GM18861 (cell line): Measurements from ENCODE around the gene PRSS3.
A peak's percentile ranks its signal among the peaks of the same experiment; 100 is the strongest.
"Not testable (repeated sequence)": the region's sequence is repeated elsewhere in the genome, so short reads cannot be mapped to it uniquely, and the experiment has no call there.

Experiments
- ATAC-seq: cut with Tn5 transposase; IDR thresholded peaks from one replicate; pipeline ENCODE4 v1.9.1; 2021; ENCODE audit not compliant: unreplicated experiment

Gene PRSS3

DNA sequence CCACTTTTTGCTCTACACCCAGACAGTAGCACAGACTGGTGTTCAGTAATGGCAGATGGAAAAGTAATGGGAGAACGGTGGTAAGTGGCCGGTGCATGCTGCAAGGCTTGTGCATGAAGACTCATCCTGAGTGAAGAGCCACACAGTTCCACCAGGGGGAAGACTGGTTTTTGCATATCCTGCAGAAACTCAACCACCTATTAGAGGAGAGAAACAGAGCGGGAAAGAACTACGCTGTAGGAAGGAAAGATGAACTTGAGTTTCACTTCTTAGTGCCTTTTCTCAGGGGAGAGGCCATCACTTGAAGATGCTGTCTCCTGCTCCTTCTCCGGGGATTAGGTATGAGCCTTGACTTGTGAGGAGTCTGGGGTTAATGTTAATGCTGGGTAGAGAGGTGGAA is 9.4 kb upstream of the PRSS3 start:
- no peak for ATAC-seq

DNA sequence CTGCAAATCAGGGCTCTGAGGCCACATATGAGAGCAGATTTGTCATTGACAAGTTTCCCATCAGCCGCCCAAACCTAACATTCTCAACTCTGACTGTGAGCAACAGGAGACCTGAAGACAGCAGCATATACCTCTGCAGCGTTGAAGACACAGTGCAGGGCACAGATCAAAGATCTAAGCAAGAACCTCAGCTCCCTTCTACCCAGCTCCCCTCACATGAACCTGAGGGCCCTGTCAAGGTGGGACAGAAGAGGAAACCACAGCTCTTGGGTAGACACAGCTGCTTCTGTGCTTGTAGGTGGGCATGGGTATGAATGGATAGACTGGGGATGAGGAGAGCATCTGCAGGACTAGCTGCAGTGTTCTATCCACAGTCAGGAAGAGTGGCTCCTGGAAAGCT is 8.7 kb upstream of the PRSS3 start:
- ATAC-seq: no peak

DNA sequence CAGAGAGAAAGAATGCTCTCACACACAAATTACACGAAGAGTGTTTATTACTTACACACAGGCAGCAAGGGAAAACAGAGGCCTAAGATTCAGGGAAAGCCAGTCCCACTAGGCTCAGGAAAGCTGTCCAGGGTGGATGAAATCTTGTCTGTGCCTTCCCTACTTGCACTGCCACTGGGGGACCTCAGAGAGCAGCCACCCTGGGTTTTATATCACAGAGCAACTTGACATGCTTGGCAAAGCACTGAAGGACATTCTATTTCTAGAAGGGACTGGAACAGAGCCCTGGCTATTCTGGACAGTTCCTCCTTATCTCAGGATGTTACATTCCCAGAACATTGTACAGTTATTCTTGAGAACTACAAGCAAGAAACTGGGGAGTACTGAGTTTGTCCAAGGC is 7.5 kb upstream of the PRSS3 start:
- ATAC-seq: no peak

DNA sequence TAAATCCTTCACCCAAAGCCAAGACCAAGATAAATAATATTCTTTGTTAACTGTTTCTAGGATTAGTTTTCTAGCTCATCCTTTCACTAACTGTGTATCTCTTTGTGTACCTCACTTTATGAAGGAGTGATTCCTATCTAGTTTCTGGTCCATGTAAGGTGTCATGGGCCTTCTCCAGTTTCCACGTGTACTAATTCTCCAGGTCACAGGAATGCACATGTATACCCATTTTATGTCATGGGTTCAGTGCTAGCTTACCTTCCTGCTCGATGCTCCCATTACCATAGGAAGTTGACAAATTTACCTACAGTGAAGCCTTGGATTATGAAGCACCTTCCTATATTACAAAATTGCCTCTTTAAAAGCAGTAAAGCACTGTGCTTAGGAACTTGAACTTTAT is 5.9 kb upstream of the PRSS3 start:
- ATAC-seq: not testable (repeated sequence)

DNA sequence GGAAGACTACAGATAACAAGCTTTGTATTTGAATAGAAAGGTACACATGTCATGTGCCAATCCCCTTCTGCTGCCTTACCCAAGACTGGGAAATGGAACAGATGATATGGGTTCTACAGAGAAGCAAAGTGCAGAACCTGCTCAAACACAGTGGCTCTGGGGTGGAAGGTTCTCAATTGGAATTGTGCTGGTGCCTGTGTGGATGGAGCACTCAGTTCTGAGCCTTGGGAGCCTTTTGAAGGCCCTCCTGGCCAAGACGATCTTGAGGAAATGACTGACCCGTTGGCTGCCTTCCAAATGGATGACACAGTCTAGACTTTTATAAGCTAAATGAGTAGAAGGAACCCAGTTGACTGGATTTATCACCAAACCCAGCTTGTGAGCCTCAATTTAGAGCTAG is 4.2 kb upstream of the PRSS3 start:
- ATAC-seq: no peak

DNA sequence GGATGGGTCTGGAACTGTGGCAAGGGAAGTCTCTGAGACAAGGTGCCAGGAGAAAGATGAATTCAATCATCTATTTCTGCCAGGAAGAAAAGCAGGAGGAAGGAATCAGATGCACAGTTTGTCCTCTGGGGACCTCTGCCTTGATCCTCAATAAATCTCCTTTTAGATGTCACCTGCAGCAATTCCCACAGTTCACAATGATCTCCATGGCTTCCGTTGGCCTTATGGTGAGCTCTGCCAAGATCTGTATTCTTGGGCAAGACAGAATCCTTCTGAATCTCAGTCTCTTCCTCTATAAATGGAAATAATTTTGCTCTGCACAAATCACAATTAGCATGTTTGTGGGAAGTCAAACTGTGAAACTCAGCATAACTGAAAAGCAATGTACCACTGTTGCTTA is 1.9 kb upstream of the PRSS3 start:
- ATAC-seq: not testable (repeated sequence)

DNA sequence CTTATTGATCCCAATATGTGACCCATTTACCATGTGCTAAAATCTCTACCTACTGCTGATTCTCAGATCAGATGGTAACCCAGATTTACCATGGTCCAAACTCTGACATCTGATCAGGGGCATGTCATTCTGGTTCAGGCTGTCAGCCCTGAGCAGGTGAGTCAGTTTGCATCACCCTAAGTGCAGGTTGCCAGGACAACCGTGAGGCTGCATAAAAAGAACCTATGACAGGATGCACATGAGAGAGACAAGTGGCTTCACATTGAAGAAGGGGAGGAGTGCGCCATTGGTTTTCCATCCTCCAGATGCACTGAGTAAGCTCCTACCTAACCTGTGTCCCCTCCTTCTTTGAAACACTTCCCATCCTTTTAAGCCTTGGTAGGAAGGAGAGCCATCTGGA is 801 bp upstream of the PRSS3 start:
- ATAC-seq: no peak

DNA sequence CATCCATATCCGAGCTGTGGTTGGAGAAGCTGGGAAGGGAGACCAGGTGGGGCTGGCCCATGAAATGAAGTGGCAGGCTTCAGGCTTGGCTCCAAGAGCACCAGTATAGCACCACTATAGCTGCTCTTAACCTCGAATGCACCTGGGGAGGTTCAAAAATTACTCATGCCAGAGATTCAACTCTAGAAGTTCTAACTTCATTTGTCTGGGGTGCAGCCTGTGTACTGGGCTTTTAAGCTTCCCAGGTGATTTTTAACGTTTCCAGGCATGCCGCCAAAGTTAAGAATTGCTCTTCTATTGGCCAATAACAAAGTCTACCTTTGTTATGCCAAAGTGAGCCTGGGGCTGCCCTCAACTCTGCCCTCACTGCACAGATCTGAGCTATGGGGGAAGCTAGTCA is 458 bp downstream of the PRSS3 start:
- ATAC-seq: no peak

DNA sequence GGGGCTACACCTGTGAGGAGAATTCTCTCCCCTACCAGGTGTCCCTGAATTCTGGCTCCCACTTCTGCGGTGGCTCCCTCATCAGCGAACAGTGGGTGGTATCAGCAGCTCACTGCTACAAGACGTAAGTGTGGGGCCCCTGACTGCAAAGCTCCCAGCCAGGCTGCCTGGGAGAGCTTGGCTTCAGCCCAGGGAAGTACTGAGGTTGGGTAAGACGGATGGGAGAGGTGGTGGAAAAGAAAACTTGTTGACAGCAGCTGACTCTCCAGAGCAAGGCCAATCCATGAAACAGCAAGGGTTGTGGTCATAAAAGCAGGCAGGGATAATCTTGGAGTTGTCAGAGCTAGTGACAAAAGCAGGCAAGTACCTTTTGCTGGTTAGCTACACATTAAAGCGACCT is 1.3 kb downstream of the PRSS3 start:
- ATAC-seq: not testable (repeated sequence)

DNA sequence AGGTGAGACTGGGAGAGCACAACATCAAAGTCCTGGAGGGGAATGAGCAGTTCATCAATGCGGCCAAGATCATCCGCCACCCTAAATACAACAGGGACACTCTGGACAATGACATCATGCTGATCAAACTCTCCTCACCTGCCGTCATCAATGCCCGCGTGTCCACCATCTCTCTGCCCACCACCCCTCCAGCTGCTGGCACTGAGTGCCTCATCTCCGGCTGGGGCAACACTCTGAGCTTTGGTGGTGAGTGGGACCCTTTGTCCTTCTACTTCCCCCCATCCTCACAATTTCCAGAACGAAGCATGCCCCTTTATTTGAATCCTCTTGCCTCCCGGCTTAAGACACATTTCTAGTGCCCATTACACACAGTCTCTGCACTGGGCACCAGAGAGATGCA is 2.5 kb downstream of the PRSS3 start:
- no peak for ATAC-seq

DNA sequence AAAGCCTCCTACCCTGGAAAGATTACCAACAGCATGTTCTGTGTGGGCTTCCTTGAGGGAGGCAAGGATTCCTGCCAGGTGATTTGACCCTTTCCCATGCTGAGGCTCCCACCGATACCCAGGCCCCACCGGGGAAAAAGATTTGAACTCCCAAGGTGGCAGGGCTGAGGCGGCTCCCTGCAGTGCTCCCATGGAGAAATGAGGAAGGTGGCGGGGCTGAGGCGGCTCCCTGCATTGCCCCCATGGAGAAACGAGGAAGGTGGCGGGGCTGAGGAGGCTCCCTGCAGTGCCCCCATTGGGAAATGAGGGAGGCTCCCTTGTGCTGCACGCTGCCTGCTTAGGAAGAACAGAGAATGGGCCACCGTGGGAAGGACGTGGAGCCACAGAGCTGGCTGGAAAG is 3.2 kb downstream of the PRSS3 start:
- no peak for ATAC-seq

DNA sequence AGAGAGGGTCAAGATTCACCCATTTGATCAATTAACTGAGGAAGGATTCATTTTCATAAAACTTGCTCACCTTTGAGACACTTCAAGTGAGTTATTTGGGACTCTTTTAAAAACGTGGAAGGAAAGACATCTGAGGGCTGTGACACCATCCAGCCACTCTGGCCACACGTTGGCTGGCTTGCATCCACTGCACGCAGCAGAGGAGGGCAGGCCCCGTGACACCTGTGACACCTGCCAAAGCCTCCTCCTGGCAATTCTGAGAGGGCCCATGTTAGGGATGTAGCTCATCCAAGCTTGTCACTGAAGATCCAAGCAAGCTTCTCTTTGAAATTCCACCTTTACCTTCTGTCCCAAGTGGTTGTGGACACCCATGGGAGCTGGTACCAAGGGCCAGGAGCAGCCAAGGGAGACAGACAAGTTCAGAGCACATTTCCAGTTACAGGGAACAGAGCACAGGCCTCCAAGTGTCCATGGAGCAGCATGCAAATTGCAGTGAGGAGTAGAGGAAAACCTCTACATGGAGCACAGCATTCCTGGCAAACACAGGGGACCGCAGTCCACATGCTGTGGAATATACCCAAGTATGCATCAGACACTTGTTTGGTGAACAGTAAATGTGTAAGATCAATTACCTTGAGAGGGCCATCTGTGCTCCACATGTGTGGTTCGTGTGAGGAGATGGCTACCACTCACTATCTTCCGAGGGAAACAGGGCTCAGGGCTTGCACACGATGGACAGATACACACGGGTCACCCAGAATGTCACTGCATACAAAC is 4.8 kb downstream of the PRSS3 start:
- ATAC-seq: no peak

DNA sequence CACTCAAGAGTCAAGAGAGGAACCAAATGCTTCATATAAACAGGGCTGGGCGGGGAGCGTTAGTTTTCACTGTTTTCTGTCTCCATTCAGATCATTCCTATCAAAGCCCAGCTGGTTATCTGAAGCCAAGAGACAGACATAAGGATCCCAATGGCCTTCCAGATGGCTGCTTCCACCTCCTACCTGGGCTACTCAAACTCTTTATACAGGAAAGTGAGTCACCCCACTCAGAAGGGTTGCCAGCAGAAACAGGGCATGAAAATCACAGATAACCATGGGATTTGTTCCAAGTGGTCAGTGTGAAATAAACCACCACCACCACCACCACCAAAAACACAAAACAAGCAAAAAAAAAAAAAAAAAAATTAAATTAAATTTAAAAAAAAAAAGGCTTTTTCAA is 5.5 kb downstream of the PRSS3 start:
- ATAC-seq: no peak

DNA sequence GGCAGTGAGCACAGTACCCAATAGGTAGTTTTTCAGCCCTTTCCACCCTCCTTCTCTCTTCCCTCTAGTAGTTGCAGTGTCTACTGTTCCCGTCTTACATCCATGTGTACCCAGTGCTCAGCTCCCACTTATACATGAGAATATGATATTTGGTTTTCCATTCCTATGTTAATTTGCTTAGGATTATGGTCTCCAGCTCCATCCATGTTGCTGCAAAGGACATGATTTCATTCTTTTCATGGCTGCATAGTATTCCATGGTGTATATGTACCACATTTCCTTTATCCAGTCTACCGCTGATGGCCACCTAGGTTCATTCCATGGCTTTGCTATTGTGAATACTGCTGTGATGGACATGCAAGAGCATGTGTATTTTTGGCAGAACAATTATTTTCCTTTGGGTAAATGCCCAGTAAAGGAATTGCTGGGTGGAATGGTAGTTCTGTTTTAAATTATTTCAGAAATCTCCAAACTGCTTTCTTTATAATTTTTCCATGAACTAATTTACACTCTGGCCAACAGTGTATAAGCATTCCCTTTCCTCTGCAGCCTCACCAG is 6.7 kb downstream of the PRSS3 start:
- not testable (repeated sequence) for ATAC-seq

DNA sequence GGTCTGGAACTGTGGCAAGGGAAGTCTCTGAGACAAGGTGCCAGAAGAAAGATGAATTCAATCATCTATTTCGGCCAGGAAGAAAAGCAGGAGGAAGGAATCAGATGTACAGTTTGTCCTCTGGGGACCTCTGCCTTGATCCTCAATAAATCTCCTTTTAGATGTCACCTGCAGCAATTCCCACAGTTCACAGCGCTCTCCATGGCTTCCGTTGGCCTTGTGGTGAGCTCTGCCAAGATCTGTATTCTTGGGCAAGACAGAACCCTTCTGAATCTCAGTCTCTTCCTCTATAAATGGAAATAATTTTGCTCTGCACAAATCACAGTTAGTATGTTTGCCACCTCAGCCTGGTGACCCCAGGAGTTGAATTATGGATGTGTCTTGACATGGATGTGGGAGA is 8.8 kb downstream of the PRSS3 start:
- not testable (repeated sequence) for ATAC-seq

DNA sequence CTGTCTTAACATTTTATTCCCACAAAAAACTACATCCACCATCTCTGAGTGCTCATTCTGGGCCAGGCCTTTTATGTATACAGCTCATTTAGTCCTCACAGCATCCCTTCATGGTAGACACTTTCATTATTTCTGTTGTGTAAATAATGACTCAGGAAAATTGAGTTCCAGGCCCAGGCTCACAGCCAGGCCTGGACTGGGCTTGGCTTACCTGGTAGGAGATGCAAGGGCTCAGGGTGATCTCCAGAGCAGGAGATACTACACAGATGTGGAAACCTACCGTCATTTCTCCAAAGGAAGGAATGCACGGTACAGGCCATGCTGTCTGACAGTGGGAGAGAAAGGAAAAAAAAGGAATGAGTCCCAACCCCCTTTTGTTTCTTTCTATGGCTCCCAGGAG is 11.8 kb downstream of the PRSS3 start:
- not testable (repeated sequence) for ATAC-seq

DNA sequence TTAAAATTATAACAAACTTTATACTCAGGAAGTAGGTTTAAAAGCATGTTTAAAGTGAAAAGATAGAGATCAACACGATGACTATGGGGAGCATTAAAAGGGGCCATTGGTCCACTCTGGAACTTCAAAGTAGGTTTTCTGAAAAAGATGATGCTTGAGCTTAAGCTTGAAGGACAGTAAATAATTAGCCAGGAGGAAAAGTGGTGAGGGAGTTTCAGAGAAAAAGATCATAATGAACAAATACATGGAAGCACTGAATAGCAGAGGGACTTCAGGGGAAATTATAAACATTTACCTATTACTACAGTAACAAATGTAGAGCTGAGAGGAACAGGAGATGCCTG is 13.6 kb downstream of the PRSS3 start:
- ATAC-seq: peak; percentile 29

DNA sequence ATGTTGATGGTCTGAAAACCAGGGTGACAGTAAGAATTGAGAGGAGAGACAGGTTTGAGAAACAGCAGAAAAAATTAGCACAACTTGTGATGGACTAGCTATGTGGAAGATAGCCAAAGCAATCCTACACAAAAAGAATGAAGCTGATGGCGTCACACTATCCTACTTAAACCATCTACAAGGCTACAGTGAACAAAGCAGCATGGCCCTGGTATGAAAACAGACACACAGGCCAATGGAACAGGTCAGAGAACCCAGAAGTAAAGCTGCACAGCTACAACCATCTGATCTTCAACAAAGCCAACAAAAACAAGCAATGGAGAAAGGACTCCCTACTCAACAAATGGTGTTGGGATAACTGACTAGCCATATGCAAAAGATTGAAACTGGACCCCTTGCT is 14.1 kb downstream of the PRSS3 start:
- ATAC-seq: no peak

DNA sequence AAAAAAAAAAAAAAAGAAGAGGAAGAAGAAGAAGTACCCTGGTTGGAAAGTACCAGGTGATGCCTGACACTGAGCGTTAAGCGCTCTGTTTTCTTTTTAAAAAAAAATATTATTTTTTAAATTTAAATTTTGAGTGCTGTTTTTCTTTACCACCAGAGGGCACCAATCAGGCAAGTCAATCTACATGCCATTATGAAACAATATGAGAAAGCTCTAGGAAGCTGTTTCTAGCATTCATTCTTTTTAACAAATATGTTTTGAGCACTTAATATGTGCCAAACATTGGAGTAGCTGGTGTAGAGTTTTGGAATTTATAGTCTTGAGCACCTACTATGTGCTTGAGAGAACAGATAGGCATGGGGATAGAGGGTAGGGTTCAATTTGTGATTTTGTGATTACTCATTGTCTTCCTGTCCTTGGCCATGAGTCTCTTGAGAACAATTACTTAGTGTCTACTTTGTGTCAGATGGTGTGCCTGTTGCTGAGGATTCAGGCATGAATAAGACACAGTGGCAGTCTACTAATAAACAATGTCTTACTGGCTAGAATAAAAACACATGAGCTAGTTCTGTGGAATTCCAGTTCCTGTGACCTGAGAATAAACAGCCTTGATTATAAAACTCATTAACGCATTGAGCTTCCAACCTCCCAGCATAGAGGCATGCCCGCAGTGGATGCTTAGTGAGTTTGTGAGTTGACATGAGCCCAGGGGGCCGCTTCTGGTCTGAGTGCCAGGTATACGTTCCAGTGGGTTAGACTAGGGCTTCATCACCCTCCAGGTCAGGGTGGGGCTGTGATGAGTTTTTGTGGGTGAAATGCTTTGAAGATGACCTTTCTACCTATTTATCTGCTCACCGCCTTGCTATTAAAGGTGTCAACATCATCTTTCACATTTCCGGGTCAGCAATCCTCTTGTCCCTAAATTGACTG is 18.6 kb downstream of the PRSS3 start:
- ATAC-seq: peak; percentile 25

DNA sequence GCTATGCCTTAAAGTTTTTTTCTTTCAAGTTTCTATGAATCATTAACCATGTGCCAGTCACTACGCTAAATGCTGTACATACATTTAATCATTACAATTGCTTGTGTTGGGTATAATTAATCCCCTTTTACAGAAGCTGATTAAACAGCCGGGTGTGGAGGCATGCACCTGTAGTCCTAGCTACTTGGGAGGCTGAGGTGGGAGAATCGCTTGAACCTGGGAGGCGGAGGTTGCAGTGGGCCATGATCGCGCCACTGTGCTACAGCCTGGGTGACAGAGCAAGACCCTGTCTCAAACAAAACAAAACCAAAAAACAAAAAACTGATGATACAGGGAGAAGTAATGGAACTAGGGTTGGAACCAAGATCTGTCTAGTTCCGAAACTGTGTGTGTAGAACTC is 20.4 kb downstream of the PRSS3 start:
- no peak for ATAC-seq

DNA sequence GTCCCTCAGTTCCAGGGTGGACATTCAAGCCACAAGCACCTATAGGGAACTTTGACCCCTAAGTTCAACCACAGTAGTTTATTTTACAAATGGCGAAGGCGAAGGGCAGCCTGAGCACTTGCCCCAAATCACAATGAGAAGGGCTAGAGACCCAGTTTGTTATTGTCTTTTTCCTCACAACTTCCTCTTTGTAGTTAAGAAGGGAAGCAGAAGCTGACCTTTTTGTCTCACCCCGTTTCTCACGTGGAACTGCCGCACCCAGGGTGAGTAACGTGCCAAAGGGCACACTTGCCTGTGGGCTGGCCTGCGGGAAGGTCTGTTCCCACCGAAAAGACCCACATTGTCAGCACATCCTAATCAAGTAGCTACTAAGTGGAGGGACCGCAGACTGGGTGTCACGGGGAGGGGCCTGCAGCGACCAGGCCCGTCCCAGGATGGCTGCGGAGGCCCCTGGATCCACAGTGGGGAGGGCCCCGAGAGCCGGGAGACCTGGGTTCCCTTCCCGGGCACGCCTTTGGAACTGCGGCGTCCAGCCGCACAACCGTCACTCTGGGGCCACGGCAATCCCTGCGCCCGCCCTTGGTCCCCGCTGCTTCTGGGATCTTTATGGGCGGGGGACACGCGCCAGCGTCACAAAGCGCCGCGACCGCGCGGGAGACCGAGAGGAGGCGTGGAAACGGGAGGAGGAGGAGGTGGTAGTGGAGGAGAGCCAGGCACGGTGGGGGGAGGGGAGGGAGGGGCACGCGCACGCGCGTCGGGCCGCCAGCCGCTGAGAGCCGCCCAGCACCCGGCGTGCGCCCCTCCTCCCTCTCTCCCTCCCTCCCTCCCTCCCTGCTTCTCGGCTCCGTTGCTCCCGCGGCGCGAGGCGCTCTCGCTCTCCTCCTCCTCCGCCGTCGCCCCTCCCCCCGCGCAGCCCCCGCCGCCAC is 21.2 kb downstream of the PRSS3 start, which contains the start of gene UBE2R2:
Gene UBE2R2 (plus strand): TSS at position 834 of the 926 bp plus-strand sequence. CDS start 598 bp downstream, outside the sequence.
- ATAC-seq: peak; percentile 36
